ENCODE results near the gene APC.
"Not testable (repeated sequence)": the region's sequence is repeated elsewhere in the genome, so short reads cannot be mapped to it uniquely, and the experiment has no call there.

Gene APC

GRCh38 chr5:112870966-112871365 is 133.3 kb downstream of the APC start:
- Histone ChIP-seq H3K4me3 (ENCODE audit: low read depth, low read length) (no peak overlapping the region), H3K36me3 (ENCODE audit: control insufficient read depth, insufficient read depth, low read length) (peaks cover 62% of the 10 kb centered on the region), H3K27me3 (ENCODE audit: control insufficient read depth, insufficient read depth, low read length) (no peaks in the 10 kb centered on the region), H3K9me3 (ENCODE audit: control insufficient read depth, insufficient read depth, low read length) (no peaks in the 10 kb centered on the region), H3K27ac (ENCODE audit: low read depth, low read length) (no peak overlapping the region), H3K4me1 (ENCODE audit: control insufficient read depth, insufficient read depth, low read length) (peaks cover 2% of the 10 kb centered on the region), H3K9ac (ENCODE audit: low read depth, low read length) (no peak overlapping the region)

GRCh38 chr5:112876362-112876761 is 138.7 kb downstream of the APC start:
- H3K27me3 ChIP-seq (ENCODE audit: control insufficient read depth, insufficient read depth, low read length) = no peaks in the 10 kb centered on the region
- H3K4me3 ChIP-seq (ENCODE audit: low read depth, low read length) = peak overlapping the region; percentile 1; the same call in 1 of the 2 replicates
- H3K9me3 ChIP-seq (ENCODE audit: control insufficient read depth, insufficient read depth, low read length) = no peaks in the 10 kb centered on the region
- H3K36me3 ChIP-seq (ENCODE audit: control insufficient read depth, insufficient read depth, low read length) = peaks cover 50% of the 10 kb centered on the region
- H3K4me1 ChIP-seq (ENCODE audit: control insufficient read depth, insufficient read depth, low read length) = peaks cover 30% of the 10 kb centered on the region
- peak overlapping the region; percentile 72 for H3K27ac ChIP-seq (ENCODE audit: low read depth, low read length)
- H3K9ac ChIP-seq (ENCODE audit: low read depth, low read length) = no peak overlapping the region; the same call in 1 of the 2 replicates

- Histone ChIP-seq H3K4me3 (ENCODE audit: low read depth, low read length) (no peak overlapping the region), H3K27me3 (ENCODE audit: control insufficient read depth, insufficient read depth, low read length) (no peaks in the 10 kb centered on the region), H3K27ac (ENCODE audit: low read depth, low read length) (peak overlapping the region; percentile 48)
These were observed 140.4 kb downstream of the APC start for GRCh38 chr5:112878101-112878500.

GRCh38 chr5:112878760-112879159 is 141.1 kb downstream of the APC start:
- peaks cover 30% of the 10 kb centered on the region for H3K4me1 ChIP-seq (ENCODE audit: control insufficient read depth, insufficient read depth, low read length)
- H3K9ac ChIP-seq (ENCODE audit: low read depth, low read length) = no peak overlapping the region
- peak overlapping the region; percentile 48 for H3K27ac ChIP-seq (ENCODE audit: low read depth, low read length)
- H3K27me3 ChIP-seq (ENCODE audit: control insufficient read depth, insufficient read depth, low read length) = no peaks in the 10 kb centered on the region
- no peak overlapping the region for H3K4me3 ChIP-seq (ENCODE audit: low read depth, low read length)
- H3K9me3 ChIP-seq (ENCODE audit: control insufficient read depth, insufficient read depth, low read length) = no peaks in the 10 kb centered on the region
- H3K36me3 ChIP-seq (ENCODE audit: control insufficient read depth, insufficient read depth, low read length) = peaks cover 67% of the 10 kb centered on the region

More at GRCh38 chr5:112878101-112878500, 140.4 kb downstream of the APC start:
- peaks cover 61% of the 10 kb centered on the region for H3K36me3 ChIP-seq (ENCODE audit: control insufficient read depth, insufficient read depth, low read length)
- peaks cover 30% of the 10 kb centered on the region for H3K4me1 ChIP-seq (ENCODE audit: control insufficient read depth, insufficient read depth, low read length)
- no peaks in the 10 kb centered on the region for H3K9me3 ChIP-seq (ENCODE audit: control insufficient read depth, insufficient read depth, low read length)
- no peak overlapping the region for H3K9ac ChIP-seq (ENCODE audit: low read depth, low read length)

- Histone ChIP-seq H3K9ac (ENCODE audit: low read depth, low read length) (no peak overlapping the region), H3K27me3 (ENCODE audit: control insufficient read depth, insufficient read depth, low read length) (no peaks in the 10 kb centered on the region), H3K4me1 (ENCODE audit: control insufficient read depth, insufficient read depth, low read length) (peaks cover 30% of the 10 kb centered on the region), H3K27ac (ENCODE audit: low read depth, low read length) (no peak overlapping the region), H3K36me3 (ENCODE audit: control insufficient read depth, insufficient read depth, low read length) (peaks cover 79% of the 10 kb centered on the region), H3K4me3 (ENCODE audit: low read depth, low read length) (no peak overlapping the region), H3K9me3 (ENCODE audit: control insufficient read depth, insufficient read depth, low read length) (no peaks in the 10 kb centered on the region)
These were observed 142.7 kb downstream of the APC start for GRCh38 chr5:112880219-112880964.

- H3K9ac ChIP-seq (ENCODE audit: low read depth, low read length) = no peak overlapping the region
- peaks cover 7% of the 10 kb centered on the region; the same call in 1 of the 2 replicates for H3K4me1 ChIP-seq (ENCODE audit: control insufficient read depth, insufficient read depth, low read length)
- H3K36me3 ChIP-seq (ENCODE audit: control insufficient read depth, insufficient read depth, low read length) = peaks cover 86% of the 10 kb centered on the region
- no peak overlapping the region for H3K27ac ChIP-seq (ENCODE audit: low read depth, low read length)
- no peaks in the 10 kb centered on the region for H3K9me3 ChIP-seq (ENCODE audit: control insufficient read depth, insufficient read depth, low read length)
- no peaks in the 10 kb centered on the region for H3K27me3 ChIP-seq (ENCODE audit: control insufficient read depth, insufficient read depth, low read length)
- H3K4me3 ChIP-seq (ENCODE audit: low read depth, low read length) = no peak overlapping the region
These were observed 145.5 kb downstream of the APC start for GRCh38 chr5:112883192-112883591.

- no peak overlapping the region for H3K9ac ChIP-seq (ENCODE audit: low read depth, low read length)
- no peak overlapping the region for H3K27ac ChIP-seq (ENCODE audit: low read depth, low read length)
- H3K36me3 ChIP-seq (ENCODE audit: control insufficient read depth, insufficient read depth, low read length) = peaks cover 74% of the 10 kb centered on the region
- H3K4me3 ChIP-seq (ENCODE audit: low read depth, low read length) = no peak overlapping the region
- no peaks in the 10 kb centered on the region for H3K4me1 ChIP-seq (ENCODE audit: control insufficient read depth, insufficient read depth, low read length)
- H3K27me3 ChIP-seq (ENCODE audit: control insufficient read depth, insufficient read depth, low read length) = no peaks in the 10 kb centered on the region
- H3K9me3 ChIP-seq (ENCODE audit: control insufficient read depth, insufficient read depth, low read length) = no peaks in the 10 kb centered on the region
These were observed 147.3 kb downstream of the APC start for GRCh38 chr5:112885001-112885400.

- Histone ChIP-seq H3K4me3 (ENCODE audit: low read depth, low read length) (no peak overlapping the region), H3K27ac (ENCODE audit: low read depth, low read length) (no peak overlapping the region), H3K9me3 (ENCODE audit: control insufficient read depth, insufficient read depth, low read length) (no peaks in the 10 kb centered on the region), H3K27me3 (ENCODE audit: control insufficient read depth, insufficient read depth, low read length) (no peaks in the 10 kb centered on the region), H3K36me3 (ENCODE audit: control insufficient read depth, insufficient read depth, low read length) (peaks cover 59% of the 10 kb centered on the region), H3K9ac (ENCODE audit: low read depth, low read length) (no peak overlapping the region), H3K4me1 (ENCODE audit: control insufficient read depth, insufficient read depth, low read length) (no peaks in the 10 kb centered on the region)
These were observed 149.3 kb downstream of the APC start for GRCh38 chr5:112886975-112887374.

GRCh38 chr5:112892066-112892465 is 154.4 kb downstream of the APC start:
- H3K4me1 ChIP-seq (ENCODE audit: control insufficient read depth, insufficient read depth, low read length); H3K27ac ChIP-seq (ENCODE audit: low read depth, low read length); H3K9me3 ChIP-seq (ENCODE audit: control insufficient read depth, insufficient read depth, low read length); H3K27me3 ChIP-seq (ENCODE audit: control insufficient read depth, insufficient read depth, low read length); H3K9ac ChIP-seq (ENCODE audit: low read depth, low read length); H3K4me3 ChIP-seq (ENCODE audit: low read depth, low read length): not testable (repeated sequence)
- H3K36me3 ChIP-seq (ENCODE audit: control insufficient read depth, insufficient read depth, low read length) = peaks cover 27% of the 10 kb centered on the region

- H3K27me3 ChIP-seq (ENCODE audit: control insufficient read depth, insufficient read depth, low read length) = no peaks in the 10 kb centered on the region
- H3K4me1 ChIP-seq (ENCODE audit: control insufficient read depth, insufficient read depth, low read length) = no peaks in the 10 kb centered on the region
- H3K9me3 ChIP-seq (ENCODE audit: control insufficient read depth, insufficient read depth, low read length) = no peaks in the 10 kb centered on the region
- H3K36me3 ChIP-seq (ENCODE audit: control insufficient read depth, insufficient read depth, low read length) = peaks cover 21% of the 10 kb centered on the region
- H3K4me3 ChIP-seq (ENCODE audit: low read depth, low read length) = no peak overlapping the region
- H3K9ac ChIP-seq (ENCODE audit: low read depth, low read length) = no peak overlapping the region
- H3K27ac ChIP-seq (ENCODE audit: low read depth, low read length) = no peak overlapping the region
These were observed 155.1 kb downstream of the APC start for GRCh38 chr5:112892776-112893175.

- H3K9ac ChIP-seq (ENCODE audit: low read depth, low read length) = no peak overlapping the region
- no peak overlapping the region for H3K4me3 ChIP-seq (ENCODE audit: low read depth, low read length)
- peaks cover 43% of the 10 kb centered on the region for H3K36me3 ChIP-seq (ENCODE audit: control insufficient read depth, insufficient read depth, low read length)
- no peaks in the 10 kb centered on the region for H3K9me3 ChIP-seq (ENCODE audit: control insufficient read depth, insufficient read depth, low read length)
- H3K27ac ChIP-seq (ENCODE audit: low read depth, low read length) = no peak overlapping the region
- no peaks in the 10 kb centered on the region for H3K27me3 ChIP-seq (ENCODE audit: control insufficient read depth, insufficient read depth, low read length)
- H3K4me1 ChIP-seq (ENCODE audit: control insufficient read depth, insufficient read depth, low read length) = no peaks in the 10 kb centered on the region
These were observed 158.0 kb downstream of the APC start for GRCh38 chr5:112895682-112896081.

Data from HUES48 (cell line).